ENCODE measurements around the gene ACAD11. TPM values are rescaled to one million over a fixed set of nuclear protein-coding genes. Genes with fewer than 3 reads are reported as not detected.

Gene ACAD11
- total RNA-seq, 1 experiment from 2014 or later = 20.3 TPM

DNA sequence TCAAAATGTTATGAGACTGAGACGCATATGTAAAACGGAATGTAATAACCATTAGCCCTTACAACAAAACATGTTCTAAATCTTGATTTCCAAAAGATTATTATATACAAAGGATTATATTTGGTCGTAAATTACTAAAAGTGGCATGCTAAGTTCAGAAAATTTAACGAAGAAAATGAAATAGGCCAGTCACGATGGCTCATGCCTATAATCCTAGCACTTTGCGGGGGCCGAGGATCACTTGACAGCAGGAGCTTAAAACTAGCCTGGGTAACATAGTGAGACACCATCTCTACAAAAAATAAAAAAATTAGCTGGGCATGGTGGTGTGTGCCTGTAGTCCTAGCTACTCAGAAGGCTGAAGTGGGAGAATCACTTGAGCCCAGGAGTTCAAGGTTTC lies 29.0 kb downstream of the ACAD11 start (continued):
- TF ChIP-seq IRF1 (CRISPR knock-in tag; IDR thresholded peaks at IDR 0.05) = no peak
- no peak for TF ChIP-seq ZBTB21 (CRISPR knock-in tag; IDR thresholded peaks at IDR 0.05; ENCODE audit: borderline replicate concordance)
- TF ChIP-seq ZNF416 (CRISPR knock-in tag; IDR thresholded peaks at IDR 0.05) = no peak
- no peak for TF ChIP-seq GTF2I (CRISPR knock-in tag; conservative IDR thresholded peaks at IDR 0.05)
- TF ChIP-seq JUN (CRISPR knock-in tag; IDR thresholded peaks at IDR 0.05) = no peak
- TF ChIP-seq ELF4 (CRISPR knock-in tag; IDR thresholded peaks at IDR 0.05; ENCODE audit: low read depth) = no peak
- no peak for TF ChIP-seq ZNF532 (CRISPR knock-in tag; IDR thresholded peaks at IDR 0.05; ENCODE audit: borderline replicate concordance)

DNA sequence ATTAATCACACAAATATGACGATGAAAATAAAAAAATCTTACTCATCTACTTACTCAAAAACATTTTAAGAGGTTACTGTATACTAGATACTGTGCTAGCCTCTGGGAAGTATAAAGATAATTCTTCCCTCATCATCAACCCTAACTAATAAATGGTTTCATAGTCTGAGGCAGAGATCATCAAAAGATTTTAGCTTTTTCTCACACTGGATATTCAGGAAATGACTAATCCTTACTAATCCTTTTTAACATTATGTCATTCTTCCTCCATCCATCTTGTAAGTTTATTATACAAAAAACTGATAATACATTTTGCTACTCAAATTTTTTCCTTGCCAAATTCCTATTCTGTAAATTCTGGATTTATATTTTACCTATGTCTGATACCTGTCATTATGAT lies 29.7 kb downstream of the ACAD11 start:
- H3K36me3 Mint-ChIP-seq = peaks cover 2% of the 10 kb centered on the region; the same call in 1 of the 2 replicates
- peaks cover 21% of the 10 kb centered on the region for H3K4me1 Mint-ChIP-seq
- ChIA-PET CTCF (no interaction called here), POLR2A (no interaction called here)
- ATAC-seq = no peak
- H3K27ac Mint-ChIP-seq = no peak overlapping the region
- H3K27me3 Mint-ChIP-seq (ENCODE audit: low read depth) = no peaks in the 10 kb centered on the region
- no peak for DNase-seq (ENCODE audit: low spot score)
- H3K9me3 Mint-ChIP-seq = no peaks in the 10 kb centered on the region
- TF ChIP-seq E2F1 (CRISPR knock-in tag; IDR thresholded peaks at IDR 0.05) = no peak
- no peak for TF ChIP-seq ZNF512 (CRISPR knock-in tag; IDR thresholded peaks at IDR 0.05; ENCODE audit: borderline replicate concordance)
- no peak for TF ChIP-seq ZNF232 (CRISPR knock-in tag; IDR thresholded peaks at IDR 0.05)
- TF ChIP-seq AR (CRISPR knock-in tag; IDR thresholded peaks at IDR 0.05) = no peak
- TF ChIP-seq FOXJ3 (CRISPR knock-in tag; IDR thresholded peaks at IDR 0.05; ENCODE audit: borderline replicate concordance) = no peak
- TF ChIP-seq SP1 (CRISPR knock-in tag; conservative IDR thresholded peaks at IDR 0.05) = no peak
- no peak for TF ChIP-seq ATF1 (CRISPR knock-in tag; IDR thresholded peaks at IDR 0.05)
- TF ChIP-seq MAX (CRISPR knock-in tag; IDR thresholded peaks at IDR 0.05) = no peak
- TF ChIP-seq PRRX2 (CRISPR knock-in tag; IDR thresholded peaks at IDR 0.05) = no peak
- no peak for TF ChIP-seq USF2 (CRISPR knock-in tag; IDR thresholded peaks at IDR 0.05)
- no peak for TF ChIP-seq ZNF423 (CRISPR knock-in tag; IDR thresholded peaks at IDR 0.05)
- no peak for TF ChIP-seq E2F5 (CRISPR knock-in tag; IDR thresholded peaks at IDR 0.05)
- TF ChIP-seq GRHL2 (CRISPR knock-in tag; IDR thresholded peaks at IDR 0.05; ENCODE audit: insufficient replicate concordance, severe bottlenecking) = no peak
- no peak for TF ChIP-seq JUN (CRISPR knock-in tag; IDR thresholded peaks at IDR 0.05)
- TF ChIP-seq RELA (CRISPR knock-in tag; IDR thresholded peaks at IDR 0.05; ENCODE audit: borderline replicate concordance) = no peak
- no peak overlapping the region for H3K4me3 Mint-ChIP-seq

All from WTC11 (cell line).